SK-N-SH treated with all-trans-retinoic acid at 6 μM for 48 hours (cell line): ENCODE measurements around the gene TMEM54.

ENCODE experiments used
- ESRRG ChIP-seq: fragments of 250-450 bp; sonication (Bioruptor Pico); IDR thresholded peaks from 2 replicates; pipeline ENCODE4 v1.6.1; 2021; ENCODE audit warnings: mild to moderate bottlenecking
- PPARA ChIP-seq: fragments of 250-450 bp; sonication (Bioruptor Pico); IDR thresholded peaks from 2 replicates; pipeline ENCODE4 v1.5.0; 2020; ENCODE audit warnings: mild to moderate bottlenecking, borderline replicate concordance
- RARB ChIP-seq: fragments of 250-450 bp; sonication (Bioruptor Pico); IDR thresholded peaks from 2 replicates; pipeline ENCODE4 v1.8.0; 2021; ENCODE audit warnings: mild to moderate bottlenecking, moderate library complexity
- TOX ChIP-seq: fragments of 250-450 bp; sonication (Bioruptor Pico); IDR thresholded peaks from 2 replicates; pipeline ENCODE4 v1.8.0; 2021; ENCODE audit warnings: mild to moderate bottlenecking, moderate library complexity, borderline replicate concordance
- ZNF70 ChIP-seq: fragments of 450-650 bp; formaldehyde crosslinking; IDR thresholded peaks from 2 replicates; pipeline ENCODE4 v1.5.0; 2020; ENCODE audit warnings: mild to moderate bottlenecking, moderate library complexity
- TF ChIP-seq, protein P1 (sequence below): fragments of 250-450 bp; sonication (Bioruptor Pico); IDR thresholded peaks from 2 replicates; pipeline ENCODE4 v1.8.0; 2020; ENCODE audit warnings: mild to moderate bottlenecking, moderate library complexity, borderline replicate concordance

DNA sequence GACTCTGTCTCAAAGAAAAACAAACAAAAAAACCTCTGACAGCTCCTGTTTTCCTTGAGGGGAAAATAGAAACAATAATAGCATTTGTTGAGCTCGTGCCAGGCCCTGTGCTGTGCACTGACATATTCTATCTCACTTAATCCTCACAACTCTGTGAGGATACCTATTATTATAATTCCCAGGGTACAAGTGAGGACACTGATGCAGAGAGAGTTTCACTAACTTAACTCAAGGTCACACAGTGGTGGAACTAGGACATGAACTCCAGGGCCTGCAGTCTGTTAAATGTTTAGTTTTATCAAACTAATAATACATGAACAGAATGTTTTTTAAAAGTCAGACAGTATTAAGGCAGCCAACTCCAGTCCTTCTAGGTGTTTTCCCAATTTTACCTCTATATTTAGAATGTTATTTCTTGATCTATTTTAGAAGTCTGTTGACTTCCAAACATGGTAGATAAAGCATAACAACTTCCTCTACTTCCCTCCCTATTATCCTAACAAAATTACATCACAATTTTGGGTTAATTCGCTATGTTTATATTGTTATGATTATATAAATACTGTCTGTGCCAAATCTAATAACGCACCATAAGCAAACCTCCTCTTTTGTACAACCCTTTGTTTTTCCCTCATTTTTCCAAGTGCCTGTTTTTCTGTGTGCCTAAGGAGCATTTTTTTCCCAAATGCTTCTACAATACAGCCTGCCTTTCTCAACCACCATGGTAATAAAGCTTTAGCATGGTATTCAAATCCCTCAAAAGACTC is 35.4 kb downstream of the TMEM54 start:
- TF ChIP-seq ESRRG (no peak), RARB (no peak), ZNF70 (no peak), TOX (no peak), PPARA (CRISPR knock-in tag) (no peak)
- TF ChIP-seq, protein P1, sequence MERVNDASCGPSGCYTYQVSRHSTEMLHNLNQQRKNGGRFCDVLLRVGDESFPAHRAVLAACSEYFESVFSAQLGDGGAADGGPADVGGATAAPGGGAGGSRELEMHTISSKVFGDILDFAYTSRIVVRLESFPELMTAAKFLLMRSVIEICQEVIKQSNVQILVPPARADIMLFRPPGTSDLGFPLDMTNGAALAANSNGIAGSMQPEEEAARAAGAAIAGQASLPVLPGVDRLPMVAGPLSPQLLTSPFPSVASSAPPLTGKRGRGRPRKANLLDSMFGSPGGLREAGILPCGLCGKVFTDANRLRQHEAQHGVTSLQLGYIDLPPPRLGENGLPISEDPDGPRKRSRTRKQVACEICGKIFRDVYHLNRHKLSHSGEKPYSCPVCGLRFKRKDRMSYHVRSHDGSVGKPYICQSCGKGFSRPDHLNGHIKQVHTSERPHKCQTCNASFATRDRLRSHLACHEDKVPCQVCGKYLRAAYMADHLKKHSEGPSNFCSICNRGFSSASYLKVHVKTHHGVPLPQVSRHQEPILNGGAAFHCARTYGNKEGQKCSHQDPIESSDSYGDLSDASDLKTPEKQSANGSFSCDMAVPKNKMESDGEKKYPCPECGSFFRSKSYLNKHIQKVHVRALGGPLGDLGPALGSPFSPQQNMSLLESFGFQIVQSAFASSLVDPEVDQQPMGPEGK (CRISPR knock-in tag), result no peak
